H1 (cell line): ENCODE measurements around the gene ATG16L1. TPM values are rescaled to one million over a fixed set of nuclear protein-coding genes. Genes with fewer than 3 reads are reported as not detected.

Source experiments
- CTCF ChIA-PET: fragments of 300-600 bp; sonication (Branson Sonifier 250); formaldehyde crosslinking; loops from one replicate; lab custom pipeline; 2021; ENCODE audit not compliant: partially characterized antibody; lab: Charles Lee
- POLR2A ChIA-PET: fragments of 300-600 bp; sonication (Branson Sonifier 250); formaldehyde crosslinking; loops from one replicate; lab custom pipeline; 2021; ENCODE audit warnings: inconsistent platforms; ENCODE audit not compliant: partially characterized antibody; lab: Charles Lee
- DNase-seq, 2 experiments: peaks; one replicate each; pipeline versions ENCODE4 v3.0.0 to v3.0.0-alpha.2; 2010 to 2022; ENCODE audit warnings: low spot score in 2 of 2, low read depth in 1 of 2, mixed read lengths in 1 of 2
- FAIRE-seq: peaks from 2 replicates; lab custom pipeline; 2011; peaks lifted over from hg19 to GRCh38; lab: Jason Lieb, UNC
- H2AFZ ChIP-seq: 2 replicates; pipeline ENCODE4 v1.8.1; 2012; ENCODE audit warnings: low read length, inconsistent platforms
- H2AK5ac ChIP-seq: 2 replicates; pipeline ENCODE4 v1.6.1; 2013; ENCODE audit warnings: low read depth, low read length
- H2BK120ac ChIP-seq: replicated peaks from 2 replicates; pipeline ENCODE3; 2013; ENCODE audit warnings: low read depth, low read length, inconsistent platforms
- H2BK12ac ChIP-seq: 2 replicates; pipeline ENCODE4 v1.6.1; 2013; ENCODE audit warnings: low read depth, low read length
- H2BK15ac ChIP-seq: 2 replicates; pipeline ENCODE4 v1.6.1; 2013; ENCODE audit warnings: low read length
- H2BK20ac ChIP-seq: 2 replicates; pipeline ENCODE4 v1.6.1; 2013; ENCODE audit warnings: low read length
- H2BK5ac ChIP-seq: 2 replicates; pipeline ENCODE4 v1.6.1; 2013; ENCODE audit warnings: low read depth, low read length
- H3K14ac ChIP-seq: 2 replicates; pipeline ENCODE4 v1.6.1; 2013; ENCODE audit warnings: inconsistent platforms; ENCODE audit not compliant: insufficient read length
- H3K18ac ChIP-seq: 2 replicates; pipeline ENCODE4 v1.6.1; 2013; ENCODE audit warnings: low read length; ENCODE audit errors: extremely low read depth
- H3K23ac ChIP-seq: 2 replicates; pipeline ENCODE4 v1.6.1; 2013; ENCODE audit warnings: inconsistent platforms; ENCODE audit not compliant: insufficient read length
- H3K23me2 ChIP-seq: 2 replicates; pipeline ENCODE4 v1.6.1; 2013; ENCODE audit warnings: low read depth, low read length
- H3K27ac ChIP-seq: 2 replicates; pipeline ENCODE4 v1.6.1; 2011; ENCODE audit warnings: low read depth, low read length, inconsistent platforms
- H3K27me3 ChIP-seq, 4 experiments: replicated peaks in 1 of 4; 1 replicate in 1 of 4; 2 replicates in 3 of 4; pipeline versions ENCODE4 v1.6.1 to v1.8.1; 2011 to 2013; ENCODE audit warnings: low read length in 3 of 4, mild to moderate bottlenecking in 3 of 4, inconsistent platforms in 2 of 4, mixed read lengths in 2 of 4, moderate library complexity in 1 of 4; ENCODE audit not compliant: control insufficient read depth in 3 of 4, insufficient read depth in 3 of 4; ENCODE audit errors: extremely low read depth in 1 of 4
- H3K36me3 ChIP-seq, 4 experiments: 2 replicates each; pipeline versions ENCODE4 v1.6.1 to v1.8.1; 2011 to 2013; ENCODE audit warnings: mild to moderate bottlenecking in 4 of 4, low read length in 3 of 4, moderate library complexity in 2 of 4, control low read depth in 1 of 4, inconsistent platforms in 1 of 4; ENCODE audit not compliant: insufficient read depth in 4 of 4, control insufficient read depth in 2 of 4
- H3K4ac ChIP-seq: replicated peaks from 2 replicates; pipeline ENCODE3; 2013; ENCODE audit warnings: low read length, low read depth, mixed read lengths, inconsistent platforms; ENCODE audit not compliant: insufficient read length
- H3K4me1 ChIP-seq, 4 experiments: replicated peaks in 1 of 4; 1 replicate in 1 of 4; 2 replicates in 3 of 4; pipeline versions ENCODE4 v1.6.1 to v1.8.1; 2011 to 2013; ENCODE audit warnings: low read length in 3 of 4, inconsistent platforms in 2 of 4, mixed read lengths in 1 of 4; ENCODE audit not compliant: insufficient read depth in 4 of 4, control insufficient read depth in 3 of 4
- H3K4me2 ChIP-seq, 2 experiments: 2 replicates each; pipeline versions ENCODE4 v1.6.1 to v1.8.1; 2011 to 2013; ENCODE audit warnings: low read depth in 2 of 2, low read length in 2 of 2, control low read depth in 1 of 2, inconsistent platforms in 1 of 2, mild to moderate bottlenecking in 1 of 2; ENCODE audit not compliant: insufficient read depth in 1 of 2
- H3K4me3 ChIP-seq, 4 experiments: fragments of 200-600, 300-600 bp in 1 of 4; sonication (generic), shearing (Covaris generic), sonication (Bioruptor Twin) in 1 of 4; 2 replicates each; pipeline versions ENCODE4 v1.5.1 to v1.8.1; 2011 to 2016; ENCODE audit warnings: low read length in 4 of 4, low read depth in 3 of 4, control low read depth in 2 of 4, inconsistent platforms in 2 of 4, mild to moderate bottlenecking in 2 of 4, mixed read lengths in 1 of 4, moderate library complexity in 1 of 4; ENCODE audit not compliant: insufficient read depth in 2 of 4; ENCODE audit errors: extremely low read depth in 1 of 4
- H3K56ac ChIP-seq: replicated peaks from 2 replicates; pipeline ENCODE3; 2013; ENCODE audit warnings: low read depth, mild to moderate bottlenecking, mixed read lengths, low read length, inconsistent platforms; ENCODE audit not compliant: insufficient read length
- H3K79me1 ChIP-seq: 2 replicates; pipeline ENCODE4 v1.6.1; 2013; ENCODE audit warnings: low read depth, low read length, control low read depth
- H3K79me2 ChIP-seq, 2 experiments: 2 replicates each; pipeline versions ENCODE4 v1.6.1 to v1.8.1; 2012 to 2013; ENCODE audit warnings: low read length in 2 of 2, mild to moderate bottlenecking in 2 of 2, inconsistent platforms in 1 of 2; ENCODE audit not compliant: insufficient read depth in 2 of 2, control insufficient read depth in 1 of 2
- H3K9ac ChIP-seq, 4 experiments: replicated peaks in 1 of 4; 1 replicate in 1 of 4; 2 replicates in 3 of 4; pipeline versions ENCODE4 v1.6.1 to v1.8.1; 2011 to 2013; ENCODE audit warnings: low read depth in 3 of 4, low read length in 3 of 4, control low read depth in 2 of 4, mild to moderate bottlenecking in 2 of 4, moderate library complexity in 2 of 4, inconsistent platforms in 1 of 4; ENCODE audit errors: extremely low read depth in 1 of 4
- H3K9me3 ChIP-seq, 2 experiments: 2 replicates each; pipeline versions ENCODE4 v1.6.1 to v1.8.1; 2012 to 2013; ENCODE audit warnings: mild to moderate bottlenecking in 2 of 2, moderate library complexity in 2 of 2, control low read depth in 1 of 2, inconsistent platforms in 1 of 2, low read depth in 1 of 2, low read length in 1 of 2, mixed read lengths in 1 of 2; ENCODE audit not compliant: insufficient read depth in 2 of 2
- H4K20me1 ChIP-seq, 2 experiments: replicated peaks in 1 of 2; 2 replicates each; pipeline versions ENCODE3 to v1.8.1; 2011 to 2013; ENCODE audit warnings: inconsistent platforms in 2 of 2, low read length in 2 of 2, mild to moderate bottlenecking in 1 of 2; ENCODE audit not compliant: insufficient read depth in 2 of 2, control insufficient read depth in 1 of 2
- H4K5ac ChIP-seq: 2 replicates; pipeline ENCODE4 v1.6.1; 2013; ENCODE audit warnings: low read length, low read depth, mixed read lengths, inconsistent platforms; ENCODE audit not compliant: insufficient read length
- H4K8ac ChIP-seq: 2 replicates; pipeline ENCODE4 v1.8.0; 2013; ENCODE audit warnings: mild to moderate bottlenecking, moderate library complexity, low read length, inconsistent platforms; ENCODE audit not compliant: insufficient read depth; ENCODE audit errors: extremely low read depth
- H4K91ac ChIP-seq: replicated peaks from 2 replicates; pipeline ENCODE3; 2013; ENCODE audit warnings: low read length, mixed read lengths, inconsistent platforms; ENCODE audit not compliant: insufficient read length
- ASH2L ChIP-seq: fragments of 200-600, 300-600 bp; sonication (generic); IDR thresholded peaks from one replicate; pipeline ENCODE4 v1.7.1; 2017; ENCODE audit warnings: low read length
- CTBP2 ChIP-seq: IDR thresholded peaks from 2 replicates; pipeline ENCODE4 v1.7.0; 2011; ENCODE audit warnings: borderline replicate concordance, mild to moderate bottlenecking, moderate library complexity, mixed read lengths, low read length; ENCODE audit not compliant: insufficient read depth, insufficient read length
- EP300 ChIP-seq, 2 experiments: IDR thresholded peaks; 1 replicate in 1 of 2; 2 replicates in 1 of 2; pipeline ENCODE4 v1.6.1; 2011 to 2012; ENCODE audit warnings: low read depth in 2 of 2, low read length in 2 of 2, mild to moderate bottlenecking in 2 of 2, borderline replicate concordance in 1 of 2, inconsistent platforms in 1 of 2, moderate library complexity in 1 of 2
- HDAC2 ChIP-seq, 2 experiments: fragments of 300-600 bp in 1 of 2; sonication (generic) in 1 of 2; IDR thresholded peaks; 2 replicates each; pipeline ENCODE4 v1.6.1; 2011 to 2012; ENCODE audit warnings: low read depth in 2 of 2, low read length in 2 of 2, mild to moderate bottlenecking in 2 of 2, moderate library complexity in 2 of 2, borderline replicate concordance in 1 of 2, inconsistent platforms in 1 of 2
- JUN ChIP-seq: IDR thresholded peaks from 2 replicates; pipeline ENCODE4 v1.6.1; 2011; ENCODE audit warnings: low read depth, mild to moderate bottlenecking, improper control_type of control experiment, low read length
- KDM4A ChIP-seq: IDR thresholded peaks from one replicate; pipeline ENCODE4 v1.7.1; 2012; ENCODE audit warnings: low read depth, mild to moderate bottlenecking, moderate library complexity, low read length, inconsistent platforms; ENCODE audit not compliant: severe bottlenecking
- KDM5A ChIP-seq: fragments of 200-600 bp; IDR thresholded peaks from 2 replicates; pipeline ENCODE4 v1.7.1; 2012; ENCODE audit warnings: mild to moderate bottlenecking, low read length, inconsistent platforms, mixed read lengths
- MAFK ChIP-seq: IDR thresholded peaks from 2 replicates; pipeline ENCODE4 v1.6.1; 2012; ENCODE audit warnings: low read depth, mild to moderate bottlenecking, improper control_type of control experiment, low read length
- SIN3A ChIP-seq, 2 experiments: IDR thresholded peaks in 1 of 2; conservative IDR thresholded peaks in 1 of 2; 2 replicates each; pipeline ENCODE4 v1.6.1; 2011 to 2012; ENCODE audit warnings: low read length in 2 of 2, improper control_type of control experiment in 1 of 2, low read depth in 1 of 2, mild to moderate bottlenecking in 1 of 2
- SP2 ChIP-seq: IDR thresholded peaks from 2 replicates; pipeline ENCODE4 v1.6.1; 2012; ENCODE audit warnings: mild to moderate bottlenecking, low read length, inconsistent platforms
- TAF7 ChIP-seq: optimal IDR thresholded peaks from 2 replicates; pipeline ENCODE3; 2011; ENCODE audit warnings: low read depth, mild to moderate bottlenecking, inconsistent platforms, low read length, moderate library complexity, borderline replicate concordance
- TEAD4 ChIP-seq: IDR thresholded peaks from 2 replicates; pipeline ENCODE4 v1.6.1; 2012; ENCODE audit warnings: low read depth, low read length, inconsistent platforms, mixed read lengths
- YY1 ChIP-seq: IDR thresholded peaks from 2 replicates; pipeline ENCODE4 v1.6.1; 2011; ENCODE audit warnings: low read depth, mild to moderate bottlenecking, low read length
- WGBS, 2 experiments: shearing (Covaris generic) in 1 of 2; methylation state at CpG; one replicate each; pipeline versions ENCODE4 v1.1.6 to v1.1.7; 2013 to 2015; ENCODE audit warnings: low lambda C conversion rate in 2 of 2, mixed read lengths in 2 of 2, inconsistent platforms in 1 of 2, low coverage in 1 of 2, missing lambda C conversion rate in 1 of 2; ENCODE audit not compliant: insufficient replicate concordance in 2 of 2, insufficient coverage in 1 of 2, insufficient read length in 1 of 2; ENCODE audit errors: extremely low coverage in 1 of 2, missing lambda C conversion rate in 1 of 2; 5-methylcytosine and 5-hydroxymethylcytosine counted together
- polyA plus RNA-seq, 7 experiments: library from polyadenylated mRNA; depleted of rRNA in 3 of 7; stranded (reverse) in 5 of 7; unstranded in 2 of 7; fragments of >200 nt in 5 of 7; fragments of 200-250 nt in 2 of 7; gene quantifications; 1 replicate in 5 of 7; 2 replicates in 1 of 7; 4 replicates in 1 of 7; pipeline versions ENCODE4 v1.2.1 to v1.2.3, GENCODE V29; 2011 to 2013; ENCODE audit warnings: missing spikeins in 2 of 7, mixed read lengths in 2 of 7
- total RNA-seq: library from RNA; stranded (reverse); fragmentation: NEBNext Ultra II Directional; extraction: Animal tissue kit (Norgen Biotek cat#: 25700); gene quantifications from 2 replicates; pipeline ENCODE4 v1.2.1, GENCODE V29; 2021

Gene ATG16L1
- total and polyA plus RNA-seq, 2 of the 8 experiments (the other 6 are each of a cell fraction or from before 2014, with no cell fraction given): 18.3 to 31.0 TPM

- CTCF ChIA-PET: interaction anchor here (1.6 to 3.3 kb wide), 4 partner anchors 15 to 106 kb away, joined by 3 to 8 read pairs (median 4); partner anchors contain the start of gene DGKD
- TF ChIP-seq KDM4A: no peak
- no peak for TF ChIP-seq HDAC2 (IDR thresholded peaks at IDR 0.05; ENCODE audit: borderline replicate concordance in 1 of 2, low read depth in 2 of 2, low read length in 2 of 2)
- no peak for TF ChIP-seq TAF7
- TF ChIP-seq JUN: no peak
- no peak for TF ChIP-seq KDM5A
- no peak for TF ChIP-seq EP300 (IDR thresholded peaks at IDR 0.05; ENCODE audit: borderline replicate concordance in 1 of 2, low read depth in 2 of 2, low read length in 2 of 2)
- no peak for TF ChIP-seq YY1
- TF ChIP-seq TEAD4: no peak
- TF ChIP-seq SP2: no peak
- TF ChIP-seq ASH2L: no peak
- no peak for TF ChIP-seq CTBP2
- TF ChIP-seq SIN3A (conservative IDR thresholded peaks at IDR 0.05 in 1 of 2, IDR thresholded peaks at IDR 0.05 in 1 of 2; ENCODE audit: low read depth in 1 of 2, low read length in 2 of 2): no peak
- TF ChIP-seq MAFK: no peak
These were observed 87.4 kb downstream of the ATG16L1 start for GRCh38 chr2:233338812-233339368.

More at GRCh38 chr2:233338812-233339368, 87.4 kb downstream of the ATG16L1 start:
- Histone ChIP-seq H3K36me3 (no peaks in the 10 kb centered on the region), H3K4me2 (no peak overlapping the region), H3K4ac (no peak overlapping the region), H3K18ac (no peak overlapping the region), H2BK5ac (no peak overlapping the region), H2BK120ac (no peak overlapping the region), H4K91ac (no peak overlapping the region), H3K23ac (no peak overlapping the region), H3K14ac (no peak overlapping the region), H3K27me3 (peaks cover 0 to 8% (median 1%) of the 10 kb centered on the region in 4 experiments; a peak in 5 of 7 replicates), H3K9ac (no peak overlapping the region), H3K79me2 (no peaks in the 10 kb centered on the region), H4K8ac (no peak overlapping the region), H3K79me1 (no peaks in the 10 kb centered on the region), H2BK12ac (no peak overlapping the region), H2BK15ac (no peak overlapping the region), H3K23me2 (no peaks in the 10 kb centered on the region), H3K4me1 (no peaks in the 10 kb centered on the region), H4K20me1 (no peaks in the 10 kb centered on the region), H3K56ac (no peak overlapping the region), H2BK20ac (no peak overlapping the region), H3K27ac (no peak overlapping the region), H2AK5ac (no peak overlapping the region), H3K4me3 (no peak overlapping the region), H2AFZ (no peak overlapping the region), H4K5ac (no peak overlapping the region), H3K9me3 (0 out of 4 replicates have a peak, but pooled peaks cover 0 to 4% of the 10 kb centered on the region in 2 experiments)
- POLR2A ChIA-PET: interaction anchor here (0.6 to 1.0 kb wide), 2 partner anchors 22 to 29 kb away, joined by 3 read pairs; no protein-coding TSS in a partner anchor
- 82% methylated on average over 3 of the region's 3 CpGs; no CpG with 5 or more reads in 1 of the 2 experiments for WGBS, 2 experiments
- DNase-seq (no peak), FAIRE-seq (no peak)
